Pancreas (tissue), 10 donors: ENCODE measurements around the gene FAAH2. TPM values are rescaled to one million over a fixed set of nuclear protein-coding genes. Genes with fewer than 3 reads are reported as not detected.

Experiments
- ATAC-seq, 4 donors: fragments of 200-7000 bp; cut with Tn5 transposase; one replicate each; pipeline versions ENCODE4 v1.8.0 to v1.9.1; 2020; ENCODE audit warnings: mild to moderate bottlenecking in 4 of 4, moderate library complexity in 4 of 4
- DNase-seq, 6 donors: peaks; one replicate each; pipeline ENCODE4 v3.0.0-alpha.2; 2020
- FAIRE-seq: peaks from 2 replicates; lab custom pipeline; 2012; peaks lifted over from hg19 to GRCh38; lab: Jason Lieb, UNC
- H3K27ac ChIP-seq, 4 donors: fragments of 200-600 bp; sonication (generic); 1 replicate in 3 of 4; 2 replicates in 1 of 4; pipeline versions ENCODE4 v1.5.0 to v1.8.0; 2020
- H3K27me3 ChIP-seq, 4 donors: fragments of 200-600 bp; one replicate each; pipeline ENCODE4 v1.8.0; 2021
- H3K36me3 ChIP-seq, 3 donors: fragments of 200-600 bp; sonication (generic) in 1 of 3; one replicate each; pipeline versions ENCODE4 v1.5.0 to v1.8.0; 2020 to 2021
- H3K4me1 ChIP-seq, 3 donors: fragments of 200-600 bp; one replicate each; pipeline ENCODE4 v1.8.0; 2021
- H3K4me3 ChIP-seq, 4 donors: fragments of 200-600 bp; sonication (generic) in 2 of 4; one replicate each; pipeline versions ENCODE4 v1.5.0 to v1.8.0; 2020 to 2021
- H3K9me3 ChIP-seq, 4 donors: fragments of 200-600 bp; one replicate each; pipeline ENCODE4 v1.8.0; 2021
- WGBS, 2 donors: extraction: QIAGEN DNeasy Blood & Tissue Kit; methylation state at CpG; one replicate each; pipeline ENCODE4 v1.1.7; 2013; 5-methylcytosine and 5-hydroxymethylcytosine counted together
- intact Hi-C, 3 donors: fragments of 100-400 bp; cut with DNase I; formaldehyde crosslinking; loops; one replicate each; pipeline versions ENCODE4 v1.11.1 to v1.14.2; 2022
- polyA plus RNA-seq, 2 donors: library from polyadenylated mRNA; stranded (reverse); fragments of 200-250 nt; gene quantifications; one replicate each; pipeline ENCODE4 v1.2.3, GENCODE V29; 2013
- total RNA-seq, 6 donors: library from RNA; stranded (reverse); fragmentation: NEBNext Ultra II Directional in 4 of 6; extraction: Animal tissue kit (Norgen Biotek cat#: 25700) in 4 of 6; gene quantifications; one replicate each; pipeline versions ENCODE4 v1.2.1 to v1.2.4, GENCODE V29; 2021 to 2023
- TF ChIP-seq, protein P1 (sequence below), 4 donors: fragments of 200-600 bp; sonication (generic) in 3 of 4; IDR thresholded peaks; one replicate each; pipeline versions ENCODE4 v1.5.0 to v1.8.0; 2021; ENCODE audit warnings: antibody characterized with exemption in 4 of 4
- donor health status: healthy with polysubstance abuse.
- donor health status: DM: no; HTN: no; CAD: no; lungs with moderate emphysema.
- donor health status: DM: no; HTN: no; CAD: no.
- donor health status: control.
- donor health status: control.
- donor health status: Bipolar disorder and iron deficiency.
- donor health status: DM: yes; HTN: yes; CAD: no.
- donor health status: DM: no; HTN: no; CAD: no.
- donor health status: DM: no; HTN: no; CAD: no.
- donor health status: DM: yes; HTN: yes; CAD: no.

Gene FAAH2
- total and polyA plus RNA-seq, 8 donors = 13.3 to 22.2 (median 17.8) TPM

DNA sequence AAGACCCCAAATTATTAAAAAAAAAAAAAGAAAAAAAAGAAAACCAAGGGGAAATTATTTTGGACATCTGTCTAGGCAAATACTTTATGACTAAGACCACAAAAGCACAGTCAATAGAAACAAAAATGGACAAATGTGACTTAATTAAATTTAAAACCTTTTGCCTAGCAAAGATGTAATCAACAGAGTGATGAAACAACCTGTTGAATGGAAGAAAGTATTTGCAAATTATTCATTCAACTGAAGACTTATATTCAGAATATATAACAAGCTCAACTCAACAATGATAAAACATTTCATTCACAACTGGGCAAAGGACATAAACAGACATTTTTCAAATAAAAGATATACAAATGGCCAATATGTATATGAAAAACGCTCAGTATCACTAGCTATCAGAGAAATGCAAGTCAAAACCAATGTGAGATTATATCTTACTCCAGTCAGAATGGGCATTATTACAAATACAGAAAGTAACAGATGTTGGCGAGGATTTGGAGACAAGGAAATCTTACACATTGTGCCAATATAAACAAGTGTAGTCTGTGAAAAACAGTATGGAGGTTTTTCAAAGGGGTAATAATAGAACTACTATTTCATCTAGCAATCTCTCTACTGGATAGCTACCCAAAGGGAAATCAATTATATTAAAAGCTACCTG lies 67.1 kb downstream of the FAAH2 start:
- intact Hi-C loops = no loop called here
- ATAC-seq = no peak
- no peak for FAIRE-seq
- Histone ChIP-seq H3K27me3 (peaks cover 0 to 3% (median 0%) of the 10 kb centered on the region in 4 donors), H3K4me1 (no peaks in the 10 kb centered on the region), H3K4me3 (no peak overlapping the region), H3K9me3 (no peaks in the 10 kb centered on the region), H3K27ac (no peak overlapping the region), H3K36me3 (no peaks in the 10 kb centered on the region)
- 53 to 71% methylated on average over 2 of the region's 2 CpGs for WGBS, 2 donors
- TF ChIP-seq, protein P1, sequence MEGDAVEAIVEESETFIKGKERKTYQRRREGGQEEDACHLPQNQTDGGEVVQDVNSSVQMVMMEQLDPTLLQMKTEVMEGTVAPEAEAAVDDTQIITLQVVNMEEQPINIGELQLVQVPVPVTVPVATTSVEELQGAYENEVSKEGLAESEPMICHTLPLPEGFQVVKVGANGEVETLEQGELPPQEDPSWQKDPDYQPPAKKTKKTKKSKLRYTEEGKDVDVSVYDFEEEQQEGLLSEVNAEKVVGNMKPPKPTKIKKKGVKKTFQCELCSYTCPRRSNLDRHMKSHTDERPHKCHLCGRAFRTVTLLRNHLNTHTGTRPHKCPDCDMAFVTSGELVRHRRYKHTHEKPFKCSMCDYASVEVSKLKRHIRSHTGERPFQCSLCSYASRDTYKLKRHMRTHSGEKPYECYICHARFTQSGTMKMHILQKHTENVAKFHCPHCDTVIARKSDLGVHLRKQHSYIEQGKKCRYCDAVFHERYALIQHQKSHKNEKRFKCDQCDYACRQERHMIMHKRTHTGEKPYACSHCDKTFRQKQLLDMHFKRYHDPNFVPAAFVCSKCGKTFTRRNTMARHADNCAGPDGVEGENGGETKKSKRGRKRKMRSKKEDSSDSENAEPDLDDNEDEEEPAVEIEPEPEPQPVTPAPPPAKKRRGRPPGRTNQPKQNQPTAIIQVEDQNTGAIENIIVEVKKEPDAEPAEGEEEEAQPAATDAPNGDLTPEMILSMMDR (IDR thresholded peaks at IDR 0.05) = no peak
- DNase-seq = no peak

DNA sequence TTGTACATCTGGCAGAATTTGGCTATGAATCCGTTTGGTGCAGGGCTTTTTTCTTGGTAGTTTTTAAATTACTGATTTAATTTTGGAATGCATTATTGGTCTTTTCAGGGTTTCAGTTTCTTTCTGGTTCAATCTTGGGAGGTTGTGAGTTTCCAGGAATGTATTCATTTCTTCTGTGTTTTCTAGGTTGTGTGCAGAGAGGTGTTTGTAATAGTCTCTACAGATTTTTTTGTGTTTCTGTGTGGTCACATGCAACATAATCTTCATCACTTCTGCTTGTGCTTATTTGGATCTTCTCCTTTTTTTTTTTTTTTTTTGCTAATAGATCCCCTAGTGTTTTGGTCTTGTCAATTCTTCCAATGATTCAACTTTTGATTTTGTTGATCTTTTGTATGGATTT lies 77.6 kb downstream of the FAAH2 start:
- Histone ChIP-seq H3K27me3 (no peaks in the 10 kb centered on the region), H3K9me3 (no peaks in the 10 kb centered on the region), H3K4me1 (no peaks in the 10 kb centered on the region), H3K27ac (no peak overlapping the region), H3K36me3 (no peaks in the 10 kb centered on the region), H3K4me3 (no peak overlapping the region)
- ATAC-seq (no peak), FAIRE-seq (no peak), DNase-seq (no peak)
- intact Hi-C loops = no loop called here
- TF ChIP-seq, protein P1 (IDR thresholded peaks at IDR 0.05) = no peak
- 66 to 75% methylated on average over 1 of the region's 1 CpG for WGBS, 2 donors

DNA sequence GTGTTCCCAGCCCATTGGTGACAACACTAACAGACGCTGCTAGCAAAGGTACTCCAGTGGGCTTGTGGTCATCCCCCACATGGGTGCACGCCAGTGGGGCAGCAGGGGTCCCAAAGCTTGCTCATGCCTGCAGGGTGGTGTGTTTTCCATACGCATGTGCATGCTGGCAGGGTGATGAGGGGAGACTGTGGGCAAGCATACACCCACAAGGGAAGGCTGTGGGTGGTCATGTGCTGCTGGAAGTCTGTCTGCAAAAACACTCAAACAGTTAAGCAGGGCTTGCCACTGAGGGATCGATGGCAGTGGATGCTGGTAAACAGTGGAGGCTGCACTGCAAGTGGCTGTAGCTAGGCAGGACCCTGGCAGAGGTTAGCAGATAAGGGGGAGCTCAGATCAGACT lies 79.9 kb downstream of the FAAH2 start:
- peak in 2 of 6 donors; percentile 22 to 27 for DNase-seq
- no peak for ATAC-seq
- intact Hi-C loops = no loop called here
- Histone ChIP-seq H3K36me3 (no peaks in the 10 kb centered on the region), H3K27me3 (no peaks in the 10 kb centered on the region), H3K27ac (no peak overlapping the region), H3K9me3 (no peaks in the 10 kb centered on the region), H3K4me1 (no peaks in the 10 kb centered on the region), H3K4me3 (no peak overlapping the region)
- TF ChIP-seq, protein P1 (IDR thresholded peaks at IDR 0.05) = no peak
- no peak for FAIRE-seq
- 67 to 91% methylated on average over 4 of the region's 4 CpGs for WGBS, 2 donors

DNA sequence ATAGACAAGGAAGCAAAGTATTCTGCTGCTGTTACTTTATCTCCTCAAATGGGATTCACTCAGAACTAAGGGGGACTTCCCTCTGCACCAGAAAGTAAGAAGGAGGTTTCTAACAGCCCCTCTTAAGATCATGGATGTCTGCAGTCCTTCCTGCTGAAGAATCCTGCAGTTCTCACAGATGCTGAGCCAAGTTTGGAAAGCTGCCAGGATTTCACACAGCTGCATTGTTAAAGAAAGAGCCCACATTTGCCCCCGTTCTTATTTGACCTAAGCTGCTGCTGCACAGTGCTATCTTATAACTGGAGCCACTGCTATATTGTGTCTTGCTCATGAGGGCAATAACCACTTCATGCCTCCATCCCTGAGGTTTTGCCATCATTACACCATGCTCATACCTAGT lies 81.1 kb downstream of the FAAH2 start:
- no peaks in the 10 kb centered on the region for H3K36me3 ChIP-seq
- intact Hi-C loops = no loop called here
- H3K9me3 ChIP-seq = no peaks in the 10 kb centered on the region
- no peaks in the 10 kb centered on the region for H3K4me1 ChIP-seq
- WGBS, 2 donors = 48 to 51% methylated on average over 1 of the region's 1 CpG
- TF ChIP-seq, protein P1 (IDR thresholded peaks at IDR 0.05) = no peak
- H3K27me3 ChIP-seq = no peaks in the 10 kb centered on the region
- H3K27ac ChIP-seq = no peak overlapping the region
- peak in 1 of 6 donors; percentile 7 for DNase-seq
- no peak for FAIRE-seq
- H3K4me3 ChIP-seq = no peak overlapping the region
- no peak for ATAC-seq

DNA sequence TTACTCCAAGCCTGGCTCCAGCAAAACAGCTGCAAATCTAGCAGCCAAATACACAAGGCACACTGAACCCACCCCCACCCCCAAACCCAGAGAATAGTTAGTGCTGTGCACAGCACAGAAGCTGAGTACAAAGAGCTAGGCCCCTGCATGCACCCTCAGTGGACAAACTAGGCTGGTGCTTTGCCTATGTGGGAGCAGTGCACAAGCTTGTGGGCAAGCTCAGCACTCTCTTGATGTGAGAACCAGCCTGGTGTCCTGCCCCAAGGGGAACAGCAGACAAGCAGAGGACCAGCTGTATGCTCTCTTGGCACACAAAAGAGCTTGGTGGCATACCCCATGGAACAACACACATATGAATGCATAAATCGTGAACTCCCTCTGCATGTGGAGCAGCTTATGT lies 81.7 kb downstream of the FAAH2 start:
- Histone ChIP-seq H3K36me3 (no peaks in the 10 kb centered on the region), H3K9me3 (no peaks in the 10 kb centered on the region), H3K4me3 (no peak overlapping the region), H3K27ac (no peak overlapping the region), H3K4me1 (no peaks in the 10 kb centered on the region), H3K27me3 (no peaks in the 10 kb centered on the region)
- intact Hi-C loops = no loop called here
- TF ChIP-seq, protein P1 (IDR thresholded peaks at IDR 0.05) = no peak
- FAIRE-seq (no peak), ATAC-seq (no peak), DNase-seq (peak in 1 of 6 donors; percentile 12)
- WGBS, 2 donors = 48 to 87% methylated on average over 1 of the region's 1 CpG
